ENCODE data around the gene LGALS3.

LGALS3 gene

DNA sequence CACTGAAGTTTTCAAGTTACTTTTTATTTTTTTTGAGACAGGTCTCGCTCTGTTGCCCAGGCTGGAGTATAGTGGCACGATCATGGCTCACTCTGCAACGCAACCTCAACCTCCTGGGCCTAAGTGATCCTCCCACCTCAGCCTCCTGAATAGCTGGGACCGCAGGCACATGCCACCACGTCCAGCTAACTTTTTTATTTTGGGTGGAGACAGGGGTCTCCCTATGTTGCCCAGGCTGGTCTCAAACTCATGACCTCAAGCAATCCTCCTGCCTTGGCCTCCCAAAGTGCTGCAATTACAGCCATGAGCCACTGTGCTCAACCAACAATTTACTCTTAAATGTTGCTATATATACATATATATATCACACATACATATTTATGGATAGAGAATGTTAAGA lies 27.4 kb upstream of the LGALS3 start:
- peak overlapping the region; percentile 58 for H2AFZ ChIP-seq (ENCODE audit: low read depth, low read length, severe bottlenecking)

DNA sequence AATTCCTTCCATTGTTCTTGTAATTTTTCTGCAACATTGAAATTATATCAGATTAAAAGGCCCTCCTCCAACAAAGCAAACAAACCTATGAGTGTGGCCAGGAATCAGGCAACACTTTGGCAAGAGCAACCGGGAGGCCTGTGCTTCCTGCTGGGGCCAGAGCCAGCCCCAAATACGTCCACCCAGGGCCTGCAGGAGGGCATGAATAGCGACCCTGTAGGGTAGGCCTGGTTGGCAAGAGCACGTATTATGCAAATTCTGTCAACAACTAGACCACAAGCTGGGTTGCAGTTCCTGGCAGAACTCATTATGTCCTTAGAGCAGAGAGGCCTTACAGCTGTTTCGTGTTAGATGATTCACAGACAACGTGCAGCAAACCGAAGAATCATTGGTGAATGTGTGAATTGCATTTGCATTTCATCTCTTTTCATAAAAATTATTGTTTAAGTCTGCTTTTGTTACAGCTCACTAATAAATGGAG lies 26.9 kb upstream of the LGALS3 start:
- Histone ChIP-seq H2AFZ (ENCODE audit: low read depth, low read length, severe bottlenecking) (peak overlapping the region; percentile 64), H3K27me3 (ENCODE audit: low read length) (no peaks in the 10 kb centered on the region), H3K79me2 (ENCODE audit: insufficient read depth, low read length) (no peaks in the 10 kb centered on the region), H3K9me2 (replicated peaks; ENCODE audit: insufficient read depth, low read length) (no peaks in the 10 kb centered on the region), H3F3A (ENCODE audit: insufficient read depth) (peaks cover 43% of the 10 kb centered on the region), H3K27ac (ENCODE audit: low read depth, low read length) (peak overlapping the region; percentile 93), H3K4me2 (ENCODE audit: low read depth, low read length, poor library complexity, severe bottlenecking) (peak overlapping the region; percentile 70), H3K36me3 (ENCODE audit: low read length) (no peaks in the 10 kb centered on the region), H3K9me3 (ENCODE audit: insufficient read depth, low read length) (no peaks in the 10 kb centered on the region), H3K4me3 (ENCODE audit: insufficient read depth, low read length, poor library complexity, severe bottlenecking) (peak overlapping the region; percentile 22), H3K9ac (ENCODE audit: low read length) (peak overlapping the region; percentile 44), H4K20me1 (ENCODE audit: low read depth, low read length) (no peaks in the 10 kb centered on the region)
- TF ChIP-seq EZH2phosphoT487 (conservative IDR thresholded peaks at IDR 0.05; ENCODE audit: low read length): no peak
- TF ChIP-seq, protein P1, sequence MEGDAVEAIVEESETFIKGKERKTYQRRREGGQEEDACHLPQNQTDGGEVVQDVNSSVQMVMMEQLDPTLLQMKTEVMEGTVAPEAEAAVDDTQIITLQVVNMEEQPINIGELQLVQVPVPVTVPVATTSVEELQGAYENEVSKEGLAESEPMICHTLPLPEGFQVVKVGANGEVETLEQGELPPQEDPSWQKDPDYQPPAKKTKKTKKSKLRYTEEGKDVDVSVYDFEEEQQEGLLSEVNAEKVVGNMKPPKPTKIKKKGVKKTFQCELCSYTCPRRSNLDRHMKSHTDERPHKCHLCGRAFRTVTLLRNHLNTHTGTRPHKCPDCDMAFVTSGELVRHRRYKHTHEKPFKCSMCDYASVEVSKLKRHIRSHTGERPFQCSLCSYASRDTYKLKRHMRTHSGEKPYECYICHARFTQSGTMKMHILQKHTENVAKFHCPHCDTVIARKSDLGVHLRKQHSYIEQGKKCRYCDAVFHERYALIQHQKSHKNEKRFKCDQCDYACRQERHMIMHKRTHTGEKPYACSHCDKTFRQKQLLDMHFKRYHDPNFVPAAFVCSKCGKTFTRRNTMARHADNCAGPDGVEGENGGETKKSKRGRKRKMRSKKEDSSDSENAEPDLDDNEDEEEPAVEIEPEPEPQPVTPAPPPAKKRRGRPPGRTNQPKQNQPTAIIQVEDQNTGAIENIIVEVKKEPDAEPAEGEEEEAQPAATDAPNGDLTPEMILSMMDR (IDR thresholded peaks at IDR 0.05; ENCODE audit: insufficient read depth, low read length, poor library complexity, severe bottlenecking): no peak

More for the DNA sequence above, 27.4 kb upstream of the LGALS3 start:
- Histone ChIP-seq H3K27me3 (ENCODE audit: low read length) (no peaks in the 10 kb centered on the region), H3K4me2 (ENCODE audit: low read depth, low read length, poor library complexity, severe bottlenecking) (peak overlapping the region; percentile 70), H3K9me2 (replicated peaks; ENCODE audit: insufficient read depth, low read length) (no peaks in the 10 kb centered on the region), H3K9me3 (ENCODE audit: insufficient read depth, low read length) (no peaks in the 10 kb centered on the region), H3K4me3 (ENCODE audit: insufficient read depth, low read length, poor library complexity, severe bottlenecking) (no peak overlapping the region), H4K20me1 (ENCODE audit: low read depth, low read length) (no peaks in the 10 kb centered on the region), H3K9ac (ENCODE audit: low read length) (no peak overlapping the region; the same call in 1 of the 2 replicates), H3K79me2 (ENCODE audit: insufficient read depth, low read length) (no peaks in the 10 kb centered on the region), H3F3A (ENCODE audit: insufficient read depth) (peaks cover 43% of the 10 kb centered on the region), H3K36me3 (ENCODE audit: low read length) (no peaks in the 10 kb centered on the region), H3K27ac (ENCODE audit: low read depth, low read length) (peak overlapping the region; percentile 93)
- TF ChIP-seq, protein P1 (IDR thresholded peaks at IDR 0.05; ENCODE audit: insufficient read depth, low read length, poor library complexity, severe bottlenecking): no peak
- no peak for TF ChIP-seq EZH2phosphoT487 (conservative IDR thresholded peaks at IDR 0.05; ENCODE audit: low read length)

DNA sequence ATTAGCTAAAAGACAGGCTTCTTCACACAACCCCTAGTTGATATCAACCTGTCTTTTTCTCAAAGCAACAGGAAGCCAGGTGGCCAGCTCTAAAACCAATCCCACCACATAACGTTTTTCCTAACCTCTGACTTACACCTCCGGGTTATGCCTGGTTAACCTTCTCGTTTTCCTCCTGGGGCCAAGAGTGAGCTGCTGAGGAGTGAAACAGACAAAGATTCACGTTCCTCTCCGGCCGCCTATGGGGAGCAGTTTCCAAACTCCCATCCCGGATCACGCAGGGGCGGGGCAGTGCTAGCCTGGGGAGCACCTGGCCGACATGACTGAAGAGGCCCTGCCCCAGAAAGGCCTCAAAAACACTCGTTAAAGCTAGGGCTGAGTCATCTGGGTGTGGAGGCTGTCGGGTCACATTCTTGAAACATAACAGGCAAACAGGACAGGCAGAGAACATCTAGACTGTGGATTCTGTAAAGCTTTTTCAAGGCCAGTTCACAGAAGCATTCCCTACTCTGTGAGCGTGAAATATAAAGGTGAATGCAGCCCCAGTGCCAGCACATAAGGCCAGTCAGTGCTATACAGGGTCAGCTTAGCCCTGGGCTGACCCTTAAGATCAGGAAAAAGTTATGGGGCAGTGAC lies 25.9 kb upstream of the LGALS3 start:
- Histone ChIP-seq H3K79me2 (ENCODE audit: insufficient read depth, low read length) (no peaks in the 10 kb centered on the region), H3K27me3 (ENCODE audit: low read length) (no peaks in the 10 kb centered on the region), H2AFZ (ENCODE audit: low read depth, low read length, severe bottlenecking) (peak overlapping the region; percentile 64), H3K9ac (ENCODE audit: low read length) (peak overlapping the region; percentile 44), H3K4me3 (ENCODE audit: insufficient read depth, low read length, poor library complexity, severe bottlenecking) (peak overlapping the region; percentile 22), H3K27ac (ENCODE audit: low read depth, low read length) (peak overlapping the region; percentile 93), H3F3A (ENCODE audit: insufficient read depth) (peaks cover 38% of the 10 kb centered on the region), H3K36me3 (ENCODE audit: low read length) (no peaks in the 10 kb centered on the region), H3K9me2 (replicated peaks; ENCODE audit: insufficient read depth, low read length) (no peaks in the 10 kb centered on the region), H3K9me3 (ENCODE audit: insufficient read depth, low read length) (no peaks in the 10 kb centered on the region), H3K4me2 (ENCODE audit: low read depth, low read length, poor library complexity, severe bottlenecking) (peak overlapping the region; percentile 70), H4K20me1 (ENCODE audit: low read depth, low read length) (no peaks in the 10 kb centered on the region)
- TF ChIP-seq, protein P1 (IDR thresholded peaks at IDR 0.05; ENCODE audit: insufficient read depth, low read length, poor library complexity, severe bottlenecking): no peak
- TF ChIP-seq EZH2phosphoT487 (conservative IDR thresholded peaks at IDR 0.05; ENCODE audit: low read length): no peak

Data from SU-DHL-6 (cell line).